H1 (cell line): Measurements from ENCODE around the gene MFRP. TPM values are rescaled to one million over a fixed set of nuclear protein-coding genes. Genes with fewer than 3 reads are reported as not detected.

Experiments
- PHF8 ChIP-seq: fragments of 200-600 bp; sonication (generic); conservative IDR thresholded peaks from 2 replicates; pipeline ENCODE4 v1.7.1; 2012; ENCODE audit warnings: low read depth, mild to moderate bottlenecking, inconsistent platforms, low read length, moderate library complexity
- RBBP5 ChIP-seq: IDR thresholded peaks from 2 replicates; pipeline ENCODE4 v1.7.1; 2012; ENCODE audit warnings: low read depth, mild to moderate bottlenecking, inconsistent platforms, low read length, moderate library complexity, borderline replicate concordance
- SIRT6 ChIP-seq: IDR thresholded peaks from one replicate; pipeline ENCODE4 v1.7.1; 2012; ENCODE audit warnings: low read length, inconsistent platforms
- polyA plus RNA-seq, 7 experiments: library from polyadenylated mRNA; depleted of rRNA in 3 of 7; stranded (reverse) in 5 of 7; unstranded in 2 of 7; fragments of >200 nt in 5 of 7; fragments of 200-250 nt in 2 of 7; gene quantifications; 1 replicate in 5 of 7; 2 replicates in 1 of 7; 4 replicates in 1 of 7; pipeline versions ENCODE4 v1.2.1 to v1.2.3, GENCODE V29; 2011 to 2013; ENCODE audit warnings: missing spikeins in 2 of 7, mixed read lengths in 2 of 7
- total RNA-seq: library from RNA; stranded (reverse); fragmentation: NEBNext Ultra II Directional; extraction: Animal tissue kit (Norgen Biotek cat#: 25700); gene quantifications from 2 replicates; pipeline ENCODE4 v1.2.1, GENCODE V29; 2021

Gene MFRP
- total and polyA plus RNA-seq, 2 of the 8 experiments (the other 6 are each of a cell fraction or from before 2014, with no cell fraction given), result 0.02 TPM; not detected in 1

GRCh38 chr11:119365071-119365591 is 18.6 kb upstream of the MFRP start (continued):
- TF ChIP-seq PHF8, result no peak
- TF ChIP-seq RBBP5, result no peak
- no peak for TF ChIP-seq SIRT6
